Measurements from ENCODE around the gene TSSC4.

Gene TSSC4

DNA sequence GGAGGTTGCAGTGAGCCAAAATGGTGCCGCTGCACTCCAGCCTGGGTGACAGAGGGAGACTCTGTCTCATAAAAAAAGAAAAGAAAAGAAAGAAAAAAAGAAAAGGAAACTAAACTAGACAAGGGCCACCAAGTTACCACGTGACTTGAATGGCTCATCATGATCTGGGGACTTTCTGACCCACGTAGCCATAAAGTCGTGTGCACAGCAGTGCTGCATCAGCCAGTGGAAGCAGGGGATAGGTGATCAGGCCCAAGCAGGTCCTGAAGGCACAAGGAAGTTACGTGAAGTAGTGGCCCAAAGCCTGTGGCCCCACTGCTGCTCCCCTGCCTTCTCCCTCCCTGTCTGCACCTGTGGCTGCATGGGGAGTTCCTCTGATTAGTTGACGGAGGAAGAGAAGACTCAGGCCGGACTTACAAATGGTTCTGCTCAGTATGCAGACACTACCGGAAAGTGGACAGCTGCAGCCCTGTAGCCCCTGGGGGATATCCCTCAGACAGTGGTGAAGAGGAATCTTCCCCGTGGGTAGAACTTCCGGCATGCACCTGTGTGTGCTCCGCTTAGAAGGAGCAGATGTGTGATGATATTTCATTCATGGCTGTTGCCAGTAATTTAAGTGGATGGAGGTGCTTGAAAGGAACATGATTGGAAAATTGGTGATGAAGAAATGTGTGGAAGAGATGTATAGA, 41.7 kb upstream of the TSSC4 start:
- no peaks in the 10 kb centered on the region for H3K36me3 ChIP-seq
- H3K27ac ChIP-seq, result no peak overlapping the region
- H3K9me3 ChIP-seq (ENCODE audit: severe bottlenecking), result no peaks in the 10 kb centered on the region
- no peaks in the 10 kb centered on the region for H3K27me3 ChIP-seq (ENCODE audit: insufficient read depth, low read depth, severe bottlenecking)
- TF ChIP-seq, protein P1, sequence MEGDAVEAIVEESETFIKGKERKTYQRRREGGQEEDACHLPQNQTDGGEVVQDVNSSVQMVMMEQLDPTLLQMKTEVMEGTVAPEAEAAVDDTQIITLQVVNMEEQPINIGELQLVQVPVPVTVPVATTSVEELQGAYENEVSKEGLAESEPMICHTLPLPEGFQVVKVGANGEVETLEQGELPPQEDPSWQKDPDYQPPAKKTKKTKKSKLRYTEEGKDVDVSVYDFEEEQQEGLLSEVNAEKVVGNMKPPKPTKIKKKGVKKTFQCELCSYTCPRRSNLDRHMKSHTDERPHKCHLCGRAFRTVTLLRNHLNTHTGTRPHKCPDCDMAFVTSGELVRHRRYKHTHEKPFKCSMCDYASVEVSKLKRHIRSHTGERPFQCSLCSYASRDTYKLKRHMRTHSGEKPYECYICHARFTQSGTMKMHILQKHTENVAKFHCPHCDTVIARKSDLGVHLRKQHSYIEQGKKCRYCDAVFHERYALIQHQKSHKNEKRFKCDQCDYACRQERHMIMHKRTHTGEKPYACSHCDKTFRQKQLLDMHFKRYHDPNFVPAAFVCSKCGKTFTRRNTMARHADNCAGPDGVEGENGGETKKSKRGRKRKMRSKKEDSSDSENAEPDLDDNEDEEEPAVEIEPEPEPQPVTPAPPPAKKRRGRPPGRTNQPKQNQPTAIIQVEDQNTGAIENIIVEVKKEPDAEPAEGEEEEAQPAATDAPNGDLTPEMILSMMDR (IDR thresholded peaks at IDR 0.05; ENCODE audit: low read depth, low read length), result no peak
- no peak for DNase-seq
- H3K4me3 ChIP-seq (ENCODE audit: low read depth, low read length), result no peak overlapping the region

DNA sequence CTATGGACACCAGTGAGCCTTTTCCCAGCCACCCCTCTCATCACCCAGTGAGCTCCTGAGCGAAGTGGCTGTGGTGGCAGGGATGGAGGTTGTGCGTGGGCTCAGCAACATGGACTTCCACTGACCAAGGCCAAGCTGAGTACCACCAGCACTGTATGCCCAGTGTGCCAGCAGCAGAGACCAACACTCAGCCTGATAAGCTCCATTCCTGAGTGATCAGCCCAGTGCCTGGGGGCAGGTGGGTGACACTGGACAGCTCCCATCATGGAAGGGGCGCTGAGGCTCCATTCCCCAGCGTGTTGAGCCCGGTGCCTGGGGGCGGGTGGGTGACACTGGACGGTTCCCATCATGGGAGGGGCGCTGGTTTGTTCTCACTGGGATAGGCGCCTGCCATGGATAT, 41.0 kb upstream of the TSSC4 start:
- Histone ChIP-seq H3K4me3 (ENCODE audit: low read depth, low read length) (no peak overlapping the region), H3K9me3 (ENCODE audit: severe bottlenecking) (no peaks in the 10 kb centered on the region), H3K27me3 (ENCODE audit: insufficient read depth, low read depth, severe bottlenecking) (no peaks in the 10 kb centered on the region), H3K36me3 (no peaks in the 10 kb centered on the region), H3K27ac (no peak overlapping the region)
- DNase-seq, result no peak
- TF ChIP-seq, protein P1 (IDR thresholded peaks at IDR 0.05; ENCODE audit: low read depth, low read length), result no peak

DNA sequence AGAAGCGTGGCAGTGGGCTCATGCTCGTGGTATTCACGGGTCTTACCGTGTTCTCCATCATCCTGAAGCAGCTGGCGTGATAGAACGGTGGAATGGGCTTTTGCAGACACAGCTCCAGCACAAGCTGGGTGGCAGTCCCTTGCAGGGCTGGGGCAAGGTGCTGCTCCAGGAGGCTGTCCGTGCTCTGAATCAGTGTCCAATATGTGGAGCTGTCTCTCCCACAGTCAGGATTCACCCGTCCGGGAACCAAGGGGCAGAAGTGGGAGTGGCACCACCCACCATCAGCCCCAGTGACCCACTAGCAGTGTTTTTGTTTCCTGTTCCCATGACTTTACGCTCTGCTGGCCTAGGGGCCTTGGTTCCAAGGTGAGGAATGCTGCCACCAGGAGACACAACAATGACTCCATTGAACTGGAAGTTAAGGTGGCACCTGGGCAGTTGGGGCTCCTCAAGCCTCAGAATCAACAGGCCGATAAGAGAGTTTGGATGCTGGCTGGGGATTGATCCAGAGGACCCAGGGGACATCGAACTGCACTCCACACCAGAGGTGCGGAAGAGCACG, 40.4 kb upstream of the TSSC4 start:
- TF ChIP-seq, protein P1 (IDR thresholded peaks at IDR 0.05; ENCODE audit: low read depth, low read length), result no peak
- Histone ChIP-seq H3K9me3 (ENCODE audit: severe bottlenecking) (no peaks in the 10 kb centered on the region), H3K27ac (no peak overlapping the region), H3K27me3 (ENCODE audit: insufficient read depth, low read depth, severe bottlenecking) (no peaks in the 10 kb centered on the region), H3K36me3 (no peaks in the 10 kb centered on the region), H3K4me3 (ENCODE audit: low read depth, low read length) (no peak overlapping the region)
- no peak for DNase-seq

DNA sequence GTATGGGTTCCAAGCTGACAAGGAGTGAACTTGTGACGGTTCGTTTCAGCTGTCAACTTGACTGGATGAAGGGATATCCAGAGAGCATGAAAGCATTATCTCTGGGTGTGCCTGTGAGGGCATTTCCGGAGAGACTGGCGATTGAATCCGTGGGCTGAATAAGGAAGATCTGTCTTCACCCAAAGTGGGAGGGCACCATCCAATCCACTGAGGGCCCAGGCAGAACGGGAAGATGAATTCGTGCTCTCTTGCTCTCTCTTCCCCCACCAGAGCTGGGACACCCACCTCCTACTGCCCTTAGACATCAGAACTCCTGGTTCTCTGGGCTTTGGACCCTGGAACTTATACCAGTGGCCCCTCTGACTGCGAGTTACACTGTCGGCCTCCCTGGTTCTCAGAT, 39.0 kb upstream of the TSSC4 start:
- no peak overlapping the region for H3K27ac ChIP-seq
- DNase-seq, result no peak
- no peak overlapping the region for H3K4me3 ChIP-seq (ENCODE audit: low read depth, low read length)
- no peaks in the 10 kb centered on the region for H3K36me3 ChIP-seq
- no peaks in the 10 kb centered on the region for H3K27me3 ChIP-seq (ENCODE audit: insufficient read depth, low read depth, severe bottlenecking)
- TF ChIP-seq, protein P1 (IDR thresholded peaks at IDR 0.05; ENCODE audit: low read depth, low read length), result no peak
- H3K9me3 ChIP-seq (ENCODE audit: severe bottlenecking), result no peaks in the 10 kb centered on the region

- no peak overlapping the region for H3K4me3 ChIP-seq (ENCODE audit: low read depth, low read length)
- H3K9me3 ChIP-seq (ENCODE audit: severe bottlenecking), result no peaks in the 10 kb centered on the region
- TF ChIP-seq, protein P1 (IDR thresholded peaks at IDR 0.05; ENCODE audit: low read depth, low read length), result no peak
- no peak overlapping the region for H3K27ac ChIP-seq
- DNase-seq, result no peak
- no peaks in the 10 kb centered on the region for H3K36me3 ChIP-seq
- H3K27me3 ChIP-seq (ENCODE audit: insufficient read depth, low read depth, severe bottlenecking), result no peaks in the 10 kb centered on the region
These were observed 38.1 kb upstream of the TSSC4 start for GRCh38 chr11:2362414-2362813.

DNA sequence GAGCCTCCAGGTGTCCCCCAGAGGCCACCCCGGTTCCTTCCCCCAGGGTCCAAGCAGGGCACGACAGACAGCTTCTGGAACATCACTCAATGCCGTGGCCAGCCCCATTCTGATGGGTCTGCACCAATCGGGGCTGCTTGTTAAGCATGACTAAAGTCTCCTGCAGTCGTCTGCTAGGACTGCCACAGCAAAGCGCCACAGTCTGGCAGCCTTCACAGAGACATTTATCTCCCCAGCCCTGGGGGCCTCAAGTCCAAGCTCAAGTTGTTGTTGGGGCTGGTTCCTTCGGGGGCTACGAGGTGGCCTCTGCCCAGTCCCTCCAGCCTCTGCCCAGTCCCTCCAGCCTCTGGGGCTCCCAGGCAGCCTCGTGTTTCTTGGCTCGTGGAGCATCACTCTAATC, 37.4 kb upstream of the TSSC4 start:
- H3K27ac ChIP-seq, result no peak overlapping the region
- H3K36me3 ChIP-seq, result no peaks in the 10 kb centered on the region
- H3K9me3 ChIP-seq (ENCODE audit: severe bottlenecking), result no peaks in the 10 kb centered on the region
- H3K4me3 ChIP-seq (ENCODE audit: low read depth, low read length), result no peak overlapping the region
- TF ChIP-seq, protein P1 (IDR thresholded peaks at IDR 0.05; ENCODE audit: low read depth, low read length), result no peak
- DNase-seq, result no peak
- H3K27me3 ChIP-seq (ENCODE audit: insufficient read depth, low read depth, severe bottlenecking), result no peaks in the 10 kb centered on the region

All from WERI-Rb-1 (cell line).